HepG2 (cell line): ENCODE results near the gene RPL36. TPM values are rescaled to one million over a fixed set of nuclear protein-coding genes. Genes with fewer than 3 reads are reported as not detected.

ENCODE experiments used
- ATAC-seq: fragments of 200-7000 bp; cut with Tn5 transposase; 3 replicates; pipeline ENCODE4 v1.9.1; 2020; ENCODE audit warnings: mild to moderate bottlenecking, moderate library complexity
- BruUV-seq: library from RNA; stranded (reverse); fragments of 400-500 nt; replicated peaks from 2 replicates; lab custom pipeline; 2021; lab: Mats Ljungman, UMichigan
- CTCF ChIA-PET: fragments of 300-600 bp; formaldehyde crosslinking; extraction: SDS; loops from one replicate; lab custom pipeline; 2021; ENCODE audit warnings: low total read pairs, inconsistent platforms, low intra/inter-chr PET ratio; lab: Yijun Ruan, JAX
- POLR2A ChIA-PET: fragments of 350-600 bp; sonication (Branson Sonifier 250); formaldehyde crosslinking; loops from one replicate; lab custom pipeline; 2020; ENCODE audit warnings: antibody characterized with exemption, inconsistent platforms; lab: Yijun Ruan, JAX
- DNase-seq: peaks from one replicate; pipeline ENCODE4 v3.0.0-alpha.2; 2015; ENCODE audit warnings: low spot score
- FAIRE-seq: peaks from 3 replicates; lab custom pipeline; 2011; peaks lifted over from hg19 to GRCh38; lab: Jason Lieb, UNC
- H2AFZ ChIP-seq: one replicate; pipeline ENCODE4 v1.6.1; 2011; ENCODE audit warnings: low read length, inconsistent platforms
- H3K27ac ChIP-seq: fragments of 300-600 bp; 3 replicates; pipeline ENCODE4 v1.8.0; 2011; ENCODE audit warnings: mixed run types, mild to moderate bottlenecking, mixed read lengths, low read length, inconsistent platforms; ENCODE audit not compliant: insufficient read depth; ENCODE audit errors: extremely low read length
- H3K27me3 ChIP-seq, 2 experiments: fragments of 200-600 bp in 1 of 2; 2 replicates in 1 of 2; 3 replicates in 1 of 2; pipeline versions ENCODE4 v1.6.0 to v1.8.0; 2011; ENCODE audit warnings: low read length in 2 of 2, mild to moderate bottlenecking in 2 of 2, moderate library complexity in 2 of 2, inconsistent platforms in 1 of 2; ENCODE audit not compliant: insufficient read depth in 2 of 2, control insufficient read depth in 1 of 2
- H3K36me3 ChIP-seq, 2 experiments: fragments of 200-600 bp in 1 of 2; replicated peaks in 1 of 2; 2 replicates in 1 of 2; 3 replicates in 1 of 2; pipeline versions ENCODE4 v1.5.1 to v1.8.0; 2011; ENCODE audit warnings: low read length in 2 of 2, inconsistent platforms in 1 of 2; ENCODE audit not compliant: insufficient read depth in 2 of 2, control insufficient read depth in 1 of 2
- H3K4me1 ChIP-seq: 2 replicates; pipeline ENCODE4 v1.5.1; 2012; ENCODE audit warnings: low read length, inconsistent platforms; ENCODE audit not compliant: insufficient read depth
- H3K4me2 ChIP-seq: 2 replicates; pipeline ENCODE4 v1.6.0; 2011; ENCODE audit warnings: low read depth, low read length, inconsistent platforms
- H3K4me3 ChIP-seq, 3 experiments: fragments of 200-600 bp in 1 of 3; sonication (generic), shearing (Covaris generic) in 1 of 3; replicated peaks in 1 of 3; 2 replicates each; pipeline ENCODE4 v1.5.1; 2011 to 2016; ENCODE audit warnings: low read length in 3 of 3, inconsistent platforms in 2 of 3, low read depth in 2 of 3, mild to moderate bottlenecking in 2 of 3, control low read depth in 1 of 3, mixed read lengths in 1 of 3; ENCODE audit not compliant: insufficient read depth in 1 of 3
- H3K79me2 ChIP-seq: one replicate; pipeline ENCODE4 v1.6.1; 2011; ENCODE audit warnings: low read length, inconsistent platforms; ENCODE audit not compliant: insufficient read depth
- H3K9ac ChIP-seq: 2 replicates; pipeline ENCODE4 v1.6.0; 2011; ENCODE audit warnings: mild to moderate bottlenecking, low read depth, low read length, inconsistent platforms; ENCODE audit not compliant: insufficient read depth
- H3K9me3 ChIP-seq: 2 replicates; pipeline ENCODE4 v1.5.1; 2012; ENCODE audit warnings: mild to moderate bottlenecking, low read length
- H4K20me1 ChIP-seq: 2 replicates; pipeline ENCODE4 v1.6.0; 2011; ENCODE audit warnings: inconsistent platforms, mild to moderate bottlenecking, low read length, moderate library complexity; ENCODE audit not compliant: insufficient read depth
- CBX2 ChIP-seq, 2 experiments: fragments of 200-600 bp in 1 of 2; sonication (generic); formaldehyde crosslinking in 1 of 2; IDR thresholded peaks; 2 replicates each; pipeline versions ENCODE4 v1.7.0 to v1.8.1; 2018 to 2022; ENCODE audit warnings: low read depth in 2 of 2, low read length in 1 of 2, mild to moderate bottlenecking in 1 of 2, missing genetic modification reagents in 1 of 2
- CENPX ChIP-seq: sonication (generic); formaldehyde crosslinking; IDR thresholded peaks from 2 replicates; pipeline ENCODE4 v1.9.0; 2021; ENCODE audit warnings: mild to moderate bottlenecking, missing genetic modification reagents, moderate library complexity
- JUNB ChIP-seq: sonication (generic); formaldehyde crosslinking; IDR thresholded peaks from 2 replicates; pipeline ENCODE4 v1.8.0; 2022; ENCODE audit warnings: missing genetic modification reagents, mild to moderate bottlenecking, borderline replicate concordance
- TP53 ChIP-seq: sonication (generic); formaldehyde crosslinking; conservative IDR thresholded peaks from 2 replicates; pipeline ENCODE4 v1.4.0; 2020; ENCODE audit warnings: missing genetic modification reagents
- TSC22D2 ChIP-seq: sonication (generic); formaldehyde crosslinking; IDR thresholded peaks from 2 replicates; pipeline ENCODE4 v1.5.1; 2020; ENCODE audit warnings: missing genetic modification reagents, mild to moderate bottlenecking, borderline replicate concordance
- ZFY ChIP-seq: sonication (generic); formaldehyde crosslinking; IDR thresholded peaks from 2 replicates; pipeline ENCODE4 v1.4.0; 2020; ENCODE audit warnings: missing genetic modification reagents
- ZNF83 ChIP-seq: sonication (generic); formaldehyde crosslinking; IDR thresholded peaks from 2 replicates; pipeline ENCODE4 v1.4.0; 2020; ENCODE audit warnings: missing genetic modification reagents, mild to moderate bottlenecking, borderline replicate concordance
- WGBS: methylation state at CpG from one replicate; pipeline ENCODE4 v1.1.6; 2017; ENCODE audit warnings: low lambda C conversion rate; 5-methylcytosine and 5-hydroxymethylcytosine counted together
- in situ Hi-C: cut with HindIII; loops from 2 replicates; pipeline ENCODE4 v1.10.0; 2017; ENCODE audit warnings: low pct_unique_long_range_greater_than_20kb; ENCODE audit not compliant: extremely low pct_ligation_motif_present
- intact Hi-C: fragments of 100-400 bp; cut with micrococcal nuclease; formaldehyde crosslinking; loops from one replicate; pipeline ENCODE4 v1.10.0; 2022; ENCODE audit not compliant: unreplicated experiment
- polyA plus RNA-seq, 8 experiments: library from polyadenylated mRNA; depleted of rRNA in 3 of 8; stranded (reverse) in 7 of 8; unstranded in 1 of 8; fragments of >200 nt; fragmentation: Illumina TruSeq in 4 of 8; extraction: Trizol in 4 of 8; gene quantifications; 2 replicates each; pipeline versions ENCODE4 v1.2.1 to v1.2.3, GENCODE V29; 2011 to 2016; ENCODE audit warnings: low read depth in 4 of 8, missing spikeins in 1 of 8, mixed read lengths in 1 of 8; ENCODE audit not compliant: insufficient read depth in 1 of 8
- total RNA-seq, 5 experiments: library from RNA; depleted of rRNA; stranded (reverse); fragments of >200 nt; fragmentation: Illumina TruSeq; extraction: Trizol; gene quantifications; 2 replicates each; pipeline ENCODE4 v1.2.3, GENCODE V29; 2016; ENCODE audit warnings: low read depth in 1 of 5
- TF ChIP-seq, protein P1 (sequence below), 2 experiments: fragments of 450-650 bp in 1 of 2; sonication (generic) in 1 of 2; formaldehyde crosslinking; IDR thresholded peaks; 2 replicates each; pipeline versions ENCODE4 v1.5.0 to v1.8.0; 2020 to 2022; ENCODE audit warnings: mild to moderate bottlenecking in 1 of 2, missing genetic modification reagents in 1 of 2
- TF ChIP-seq, protein P2 (sequence below): sonication (generic); formaldehyde crosslinking; IDR thresholded peaks from 2 replicates; pipeline ENCODE4 v1.4.0; 2020; ENCODE audit warnings: missing genetic modification reagents
- TF ChIP-seq, protein P3 (sequence below): sonication (generic); formaldehyde crosslinking; IDR thresholded peaks from 2 replicates; pipeline ENCODE4 v1.8.1; 2023; ENCODE audit warnings: missing genetic modification reagents, inconsistent platforms, borderline replicate concordance
- TF ChIP-seq, protein P4 (sequence below): sonication (generic); formaldehyde crosslinking; IDR thresholded peaks from 2 replicates; pipeline ENCODE4 v1.5.0; 2020; ENCODE audit warnings: mild to moderate bottlenecking, missing genetic modification reagents, borderline replicate concordance
- TF ChIP-seq, protein P5 (sequence below): sonication (generic); formaldehyde crosslinking; IDR thresholded peaks from 2 replicates; pipeline ENCODE4 v1.4.0; 2020; ENCODE audit warnings: missing genetic modification reagents, borderline replicate concordance

Gene RPL36
- total and polyA plus RNA-seq, 2 of the 13 experiments (the other 11 are each of a cell fraction or from before 2014, with no cell fraction given): 706 to 740 TPM

DNA sequence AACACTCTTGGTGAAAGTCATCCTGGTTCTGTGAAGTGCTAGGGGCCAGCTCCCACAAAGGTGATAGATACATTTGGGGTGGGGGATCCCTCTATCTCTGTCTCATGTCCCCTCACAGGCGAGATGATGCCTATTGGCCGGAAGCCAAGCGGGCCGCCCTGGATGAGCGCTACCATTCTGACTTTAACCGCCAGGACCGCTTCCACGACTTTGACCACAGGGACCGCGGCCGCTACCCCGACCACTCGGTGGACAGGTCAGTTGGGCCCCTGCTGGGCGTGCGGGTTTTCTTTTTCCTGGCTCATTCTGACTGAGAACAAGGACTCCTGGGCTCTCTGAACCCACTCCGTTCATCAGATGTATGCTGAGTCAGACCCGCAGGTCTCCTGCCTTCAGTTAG is 26.2 kb upstream of the RPL36 start:
- Histone ChIP-seq H3K27me3 (no peaks in the 10 kb centered on the region), H3K36me3 (peaks cover 54 to 83% of the 10 kb centered on the region in 2 experiments), H3K9ac (no peak overlapping the region), H3K79me2 (no peaks in the 10 kb centered on the region), H2AFZ (no peak overlapping the region), H3K9me3 (no peaks in the 10 kb centered on the region), H3K4me3 (no peak overlapping the region), H3K4me2 (no peak overlapping the region), H3K27ac (no peak overlapping the region), H4K20me1 (0 out of 2 replicates have a peak, but pooled peaks cover 9% of the 10 kb centered on the region), H3K4me1 (peaks cover 15% of the 10 kb centered on the region)
- WGBS: 96% methylated on average over 16 of the region's 17 CpGs
- no peak for FAIRE-seq
- CTCF ChIA-PET: no interaction called here
- no peak for ATAC-seq
- no peak for DNase-seq
- in situ Hi-C loops: no loop called here
- intact Hi-C loops: no loop called here
- POLR2A ChIA-PET: no interaction called here
- no TSS peak for BruUV-seq
- TF ChIP-seq JUNB (CRISPR knock-in tag) (no peak), TP53 (CRISPR knock-in tag) (no peak), ZNF83 (CRISPR knock-in tag) (no peak), ZFY (CRISPR knock-in tag) (no peak), CBX2 (IDR thresholded peaks at IDR 0.05; ENCODE audit: low read depth, low read length) (no peak), CBX2 (CRISPR knock-in tag; IDR thresholded peaks at IDR 0.05; ENCODE audit: low read depth) (no peak), CENPX (CRISPR knock-in tag) (no peak), TSC22D2 (CRISPR knock-in tag) (no peak)
- TF ChIP-seq, protein P1, sequence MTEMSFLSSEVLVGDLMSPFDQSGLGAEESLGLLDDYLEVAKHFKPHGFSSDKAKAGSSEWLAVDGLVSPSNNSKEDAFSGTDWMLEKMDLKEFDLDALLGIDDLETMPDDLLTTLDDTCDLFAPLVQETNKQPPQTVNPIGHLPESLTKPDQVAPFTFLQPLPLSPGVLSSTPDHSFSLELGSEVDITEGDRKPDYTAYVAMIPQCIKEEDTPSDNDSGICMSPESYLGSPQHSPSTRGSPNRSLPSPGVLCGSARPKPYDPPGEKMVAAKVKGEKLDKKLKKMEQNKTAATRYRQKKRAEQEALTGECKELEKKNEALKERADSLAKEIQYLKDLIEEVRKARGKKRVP (CRISPR knock-in tag; IDR thresholded peaks at IDR 0.05): no peak
- TF ChIP-seq, protein P2, sequence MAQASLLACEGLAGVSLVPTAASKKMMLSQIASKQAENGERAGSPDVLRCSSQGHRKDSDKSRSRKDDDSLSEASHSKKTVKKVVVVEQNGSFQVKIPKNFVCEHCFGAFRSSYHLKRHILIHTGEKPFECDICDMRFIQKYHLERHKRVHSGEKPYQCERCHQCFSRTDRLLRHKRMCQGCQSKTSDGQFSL (CRISPR knock-in tag): no peak
- TF ChIP-seq, protein P3, sequence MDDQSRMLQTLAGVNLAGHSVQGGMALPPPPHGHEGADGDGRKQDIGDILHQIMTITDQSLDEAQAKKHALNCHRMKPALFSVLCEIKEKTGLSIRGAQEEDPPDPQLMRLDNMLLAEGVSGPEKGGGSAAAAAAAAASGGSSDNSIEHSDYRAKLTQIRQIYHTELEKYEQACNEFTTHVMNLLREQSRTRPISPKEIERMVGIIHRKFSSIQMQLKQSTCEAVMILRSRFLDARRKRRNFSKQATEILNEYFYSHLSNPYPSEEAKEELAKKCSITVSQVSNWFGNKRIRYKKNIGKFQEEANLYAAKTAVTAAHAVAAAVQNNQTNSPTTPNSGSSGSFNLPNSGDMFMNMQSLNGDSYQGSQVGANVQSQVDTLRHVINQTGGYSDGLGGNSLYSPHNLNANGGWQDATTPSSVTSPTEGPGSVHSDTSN: no peak
- TF ChIP-seq, protein P4, sequence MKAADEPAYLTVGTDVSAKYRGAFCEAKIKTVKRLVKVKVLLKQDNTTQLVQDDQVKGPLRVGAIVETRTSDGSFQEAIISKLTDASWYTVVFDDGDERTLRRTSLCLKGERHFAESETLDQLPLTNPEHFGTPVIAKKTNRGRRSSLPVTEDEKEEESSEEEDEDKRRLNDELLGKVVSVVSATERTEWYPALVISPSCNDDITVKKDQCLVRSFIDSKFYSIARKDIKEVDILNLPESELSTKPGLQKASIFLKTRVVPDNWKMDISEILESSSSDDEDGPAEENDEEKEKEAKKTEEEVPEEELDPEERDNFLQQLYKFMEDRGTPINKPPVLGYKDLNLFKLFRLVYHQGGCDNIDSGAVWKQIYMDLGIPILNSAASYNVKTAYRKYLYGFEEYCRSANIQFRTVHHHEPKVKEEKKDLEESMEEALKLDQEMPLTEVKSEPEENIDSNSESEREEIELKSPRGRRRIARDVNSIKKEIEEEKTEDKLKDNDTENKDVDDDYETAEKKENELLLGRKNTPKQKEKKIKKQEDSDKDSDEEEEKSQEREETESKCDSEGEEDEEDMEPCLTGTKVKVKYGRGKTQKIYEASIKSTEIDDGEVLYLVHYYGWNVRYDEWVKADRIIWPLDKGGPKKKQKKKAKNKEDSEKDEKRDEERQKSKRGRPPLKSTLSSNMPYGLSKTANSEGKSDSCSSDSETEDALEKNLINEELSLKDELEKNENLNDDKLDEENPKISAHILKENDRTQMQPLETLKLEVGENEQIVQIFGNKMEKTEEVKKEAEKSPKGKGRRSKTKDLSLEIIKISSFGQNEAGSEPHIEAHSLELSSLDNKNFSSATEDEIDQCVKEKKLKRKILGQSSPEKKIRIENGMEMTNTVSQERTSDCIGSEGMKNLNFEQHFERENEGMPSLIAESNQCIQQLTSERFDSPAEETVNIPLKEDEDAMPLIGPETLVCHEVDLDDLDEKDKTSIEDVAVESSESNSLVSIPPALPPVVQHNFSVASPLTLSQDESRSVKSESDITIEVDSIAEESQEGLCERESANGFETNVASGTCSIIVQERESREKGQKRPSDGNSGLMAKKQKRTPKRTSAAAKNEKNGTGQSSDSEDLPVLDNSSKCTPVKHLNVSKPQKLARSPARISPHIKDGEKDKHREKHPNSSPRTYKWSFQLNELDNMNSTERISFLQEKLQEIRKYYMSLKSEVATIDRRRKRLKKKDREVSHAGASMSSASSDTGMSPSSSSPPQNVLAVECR (CRISPR knock-in tag): no peak
- TF ChIP-seq, protein P5, sequence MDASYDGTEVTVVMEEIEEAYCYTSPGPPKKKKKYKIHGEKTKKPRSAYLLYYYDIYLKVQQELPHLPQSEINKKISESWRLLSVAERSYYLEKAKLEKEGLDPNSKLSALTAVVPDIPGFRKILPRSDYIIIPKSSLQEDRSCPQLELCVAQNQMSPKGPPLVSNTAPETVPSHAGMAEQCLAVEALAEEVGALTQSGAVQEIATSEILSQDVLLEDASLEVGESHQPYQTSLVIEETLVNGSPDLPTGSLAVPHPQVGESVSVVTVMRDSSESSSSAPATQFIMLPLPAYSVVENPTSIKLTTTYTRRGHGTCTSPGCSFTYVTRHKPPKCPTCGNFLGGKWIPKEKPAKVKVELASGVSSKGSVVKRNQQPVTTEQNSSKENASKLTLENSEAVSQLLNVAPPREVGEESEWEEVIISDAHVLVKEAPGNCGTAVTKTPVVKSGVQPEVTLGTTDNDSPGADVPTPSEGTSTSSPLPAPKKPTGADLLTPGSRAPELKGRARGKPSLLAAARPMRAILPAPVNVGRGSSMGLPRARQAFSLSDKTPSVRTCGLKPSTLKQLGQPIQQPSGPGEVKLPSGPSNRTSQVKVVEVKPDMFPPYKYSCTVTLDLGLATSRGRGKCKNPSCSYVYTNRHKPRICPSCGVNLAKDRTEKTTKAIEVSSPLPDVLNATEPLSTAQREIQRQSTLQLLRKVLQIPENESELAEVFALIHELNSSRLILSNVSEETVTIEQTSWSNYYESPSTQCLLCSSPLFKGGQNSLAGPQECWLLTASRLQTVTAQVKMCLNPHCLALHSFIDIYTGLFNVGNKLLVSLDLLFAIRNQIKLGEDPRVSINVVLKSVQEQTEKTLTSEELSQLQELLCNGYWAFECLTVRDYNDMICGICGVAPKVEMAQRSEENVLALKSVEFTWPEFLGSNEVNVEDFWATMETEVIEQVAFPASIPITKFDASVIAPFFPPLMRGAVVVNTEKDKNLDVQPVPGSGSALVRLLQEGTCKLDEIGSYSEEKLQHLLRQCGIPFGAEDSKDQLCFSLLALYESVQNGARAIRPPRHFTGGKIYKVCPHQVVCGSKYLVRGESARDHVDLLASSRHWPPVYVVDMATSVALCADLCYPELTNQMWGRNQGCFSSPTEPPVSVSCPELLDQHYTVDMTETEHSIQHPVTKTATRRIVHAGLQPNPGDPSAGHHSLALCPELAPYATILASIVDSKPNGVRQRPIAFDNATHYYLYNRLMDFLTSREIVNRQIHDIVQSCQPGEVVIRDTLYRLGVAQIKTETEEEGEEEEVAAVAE: no peak
